MCF 10A (cell line): Measurements from ENCODE around the gene UMODL1. TPM values are rescaled to one million over a fixed set of nuclear protein-coding genes. Genes with fewer than 3 reads are reported as not detected.

Experiments
- BruUV-seq: library from RNA; stranded (reverse); fragments of 400-500 nt; replicated peaks from 2 replicates; lab custom pipeline; 2021; lab: Mats Ljungman, UMichigan
- CTCF ChIA-PET: fragments of 300-600 bp; sonication (Branson Sonifier 250); formaldehyde crosslinking; extraction: SDS; loops from one replicate; lab custom pipeline; 2021; ENCODE audit warnings: antibody characterized with exemption, inconsistent platforms; lab: Yijun Ruan, JAX
- POLR2A ChIA-PET: fragments of 300-600, 350-650 bp; sonication (Branson Sonifier 250); formaldehyde crosslinking; extraction: SDS; loops from one replicate; lab custom pipeline; 2020; ENCODE audit warnings: antibody characterized with exemption, inconsistent platforms; lab: Yijun Ruan, JAX
- DNase-seq: peaks from one replicate; pipeline ENCODE4 v3.0.0-alpha.2; 2018; ENCODE audit not compliant: unreplicated experiment
- H3K27ac Mint-ChIP-seq: one replicate; pipeline ENCODE4 v1.8.0; 2022; ENCODE audit warnings: mild to moderate bottlenecking, low read depth, mixed read lengths; ENCODE audit not compliant: unreplicated experiment
- H3K27me3 Mint-ChIP-seq: one replicate; pipeline ENCODE4 v1.8.0; 2022; ENCODE audit warnings: mixed read lengths; ENCODE audit not compliant: insufficient read depth, unreplicated experiment
- H3K36me3 Mint-ChIP-seq: one replicate; pipeline ENCODE4 v1.8.0; 2022; ENCODE audit warnings: mild to moderate bottlenecking, moderate library complexity, mixed read lengths; ENCODE audit not compliant: insufficient read depth, unreplicated experiment
- H3K4me1 Mint-ChIP-seq: one replicate; pipeline ENCODE4 v1.8.0; 2022; ENCODE audit warnings: mixed read lengths; ENCODE audit not compliant: insufficient read depth, unreplicated experiment
- H3K4me3 Mint-ChIP-seq: one replicate; pipeline ENCODE4 v1.8.0; 2022; ENCODE audit warnings: mild to moderate bottlenecking, moderate library complexity, mixed read lengths; ENCODE audit not compliant: unreplicated experiment
- H3K9me3 Mint-ChIP-seq: one replicate; pipeline ENCODE4 v1.8.0; 2022; ENCODE audit warnings: mixed read lengths; ENCODE audit not compliant: unreplicated experiment
- CTCF ChIP-seq: fragments of 200-600 bp; IDR thresholded peaks from one replicate; pipeline ENCODE4 v1.8.0; 2022; ENCODE audit warnings: antibody characterized with exemption, mild to moderate bottlenecking; ENCODE audit not compliant: unreplicated experiment
- intact Hi-C: fragments of 100-400 bp; cut with micrococcal nuclease; formaldehyde crosslinking; loops from 2 replicates; pipeline ENCODE4 v1.14.1; 2022
- total RNA-seq: library from RNA; stranded (reverse); gene quantifications from 2 replicates; pipeline ENCODE4 v1.2.3, GENCODE V29; 2022

The UMODL1 gene
- total RNA-seq, 1 experiment from 2014 or later = not detected

GRCh38 chr21:42182713-42183371 is 111.7 kb downstream of the UMODL1 start:
- no peak for DNase-seq
- Mint-ChIP-seq H3K27ac (no peak overlapping the region), H3K27me3 (no peaks in the 10 kb centered on the region), H3K36me3 (no peaks in the 10 kb centered on the region), H3K4me3 (no peak overlapping the region), H3K9me3 (no peaks in the 10 kb centered on the region), H3K4me1 (no peaks in the 10 kb centered on the region)
- intact Hi-C loops = no loop called here
- POLR2A ChIA-PET = interaction anchor here (1.3 kb wide), 1 partner anchor 11 kb away, joined by 6 read pairs; no protein-coding TSS in a partner anchor
- CTCF ChIA-PET = interaction anchor here (0.6 to 0.7 kb wide), 3 partner anchors 10 to 650 kb away, joined by 3 read pairs; no protein-coding TSS in a partner anchor
- no peak for TF ChIP-seq CTCF
- no TSS peak for BruUV-seq

GRCh38 chr21:42183374-42184266 is 112.5 kb downstream of the UMODL1 start:
- H3K9me3 Mint-ChIP-seq = no peaks in the 10 kb centered on the region
- intact Hi-C loops = no loop called here
- ChIA-PET POLR2A (interaction anchor here (1.4 kb wide), 1 partner anchor 50 kb away, joined by 3 read pairs; no protein-coding TSS in a partner anchor), CTCF (interaction anchor here (0.6 kb wide), 2 partner anchors 127 to 649 kb away, joined by 3 read pairs; no protein-coding TSS in a partner anchor)
- no peaks in the 10 kb centered on the region for H3K4me1 Mint-ChIP-seq
- H3K36me3 Mint-ChIP-seq = no peaks in the 10 kb centered on the region
- no peak for DNase-seq
- TF ChIP-seq CTCF = no peak
- H3K4me3 Mint-ChIP-seq = no peak overlapping the region
- H3K27me3 Mint-ChIP-seq = no peaks in the 10 kb centered on the region
- H3K27ac Mint-ChIP-seq = no peak overlapping the region
- BruUV-seq = no TSS peak

GRCh38 chr21:42186591-42186990 is 115.5 kb downstream of the UMODL1 start:
- DNase-seq = no peak
- Mint-ChIP-seq H3K36me3 (no peaks in the 10 kb centered on the region), H3K9me3 (no peaks in the 10 kb centered on the region), H3K27ac (peak overlapping the region; percentile 30), H3K4me3 (no peak overlapping the region), H3K4me1 (peaks cover 3% of the 10 kb centered on the region), H3K27me3 (no peaks in the 10 kb centered on the region)
- intact Hi-C loops = no loop called here
- POLR2A ChIA-PET = interaction anchor here (0.7 to 1.7 kb wide), 2 partner anchors 13 to 48 kb away, joined by 3 to 7 read pairs; no protein-coding TSS in a partner anchor
- no TSS peak for BruUV-seq
- no peak for TF ChIP-seq CTCF
- CTCF ChIA-PET = interaction anchor here (1.8 kb wide), 1 partner anchor 15 kb away, joined by 6 read pairs; no protein-coding TSS in a partner anchor
